ENCODE measurements around the gene SYT1. TPM values are rescaled to one million over a fixed set of nuclear protein-coding genes. Genes with fewer than 3 reads are reported as not detected.

SYT1 gene
- total and polyA plus RNA-seq, 10 donors = 0.56 to 7.3 (median 2.6) TPM

DNA sequence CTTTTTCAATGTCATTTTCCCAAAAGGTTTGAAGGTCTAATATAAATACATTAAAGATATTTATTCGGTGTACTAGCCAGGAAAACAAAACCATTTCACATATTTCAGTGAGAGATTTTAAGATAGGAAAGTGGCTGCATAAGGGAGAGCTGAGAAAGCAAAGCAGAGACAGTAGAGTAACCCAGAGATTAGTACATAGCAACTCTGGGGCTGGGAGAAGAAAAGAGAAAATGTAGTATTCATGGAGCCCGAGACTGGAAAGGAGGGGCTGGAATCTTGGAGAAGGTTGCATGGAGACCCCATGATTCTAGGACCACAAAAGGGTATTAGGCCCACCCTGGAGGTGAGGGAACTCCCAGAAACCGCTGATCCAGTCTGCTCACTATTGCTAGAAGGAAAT, 589.2 kb downstream of the SYT1 start:
- no peaks in the 10 kb centered on the region for H3K27me3 ChIP-seq (replicated peaks in 1 of 7)
- DNase-seq = no peak
- no peaks in the 10 kb centered on the region for H3K4me1 ChIP-seq
- no peaks in the 10 kb centered on the region for H3K9me3 ChIP-seq
- H3K36me3 ChIP-seq = no peaks in the 10 kb centered on the region
- intact Hi-C loops (cut with DNase I; ENCODE audit: low total_unique reads) = no loop called here
- no peak overlapping the region for H3K27ac ChIP-seq
- TF ChIP-seq POLR2A (IDR thresholded peaks at IDR 0.05) (no peak), CTCF (IDR thresholded peaks at IDR 0.05 in 8 of 11, conservative IDR thresholded peaks at IDR 0.05 in 3 of 11) (no peak), POLR2AphosphoS5 (IDR thresholded peaks at IDR 0.05) (no peak)
- WGBS, 5 donors = 67 to 81% (median 74%) methylated on average over 3 of the region's 3 CpGs
- H3K4me3 ChIP-seq = no peak overlapping the region

DNA sequence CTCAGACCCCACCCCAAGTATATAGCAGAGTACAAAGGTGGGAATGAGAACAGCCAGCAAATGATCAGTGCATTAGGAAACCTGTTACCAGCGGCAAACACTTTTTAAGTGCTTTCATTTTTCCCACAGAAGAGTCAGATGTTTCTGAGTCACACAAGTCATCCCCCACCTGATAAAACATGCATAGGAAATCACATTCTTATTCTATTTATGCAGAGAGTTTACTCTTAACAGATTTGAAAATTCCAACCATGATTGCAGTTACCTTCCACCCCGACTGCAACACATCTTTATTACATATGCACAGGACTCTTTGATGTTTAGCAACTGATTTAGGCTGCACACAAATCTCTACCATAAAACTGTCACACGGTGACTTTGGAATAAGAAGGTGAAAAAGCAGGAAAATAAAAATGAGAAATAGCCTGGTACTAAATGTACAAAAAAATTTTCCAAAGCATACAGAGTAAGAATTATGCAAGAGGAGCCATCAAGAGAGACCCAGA, 589.8 kb downstream of the SYT1 start:
- H3K27ac ChIP-seq = no peak overlapping the region
- no peaks in the 10 kb centered on the region for H3K36me3 ChIP-seq
- 77 to 86% (median 81%) methylated on average over 3 of the region's 3 CpGs for WGBS, 5 donors
- intact Hi-C loops (cut with DNase I; ENCODE audit: low total_unique reads) = no loop called here
- no peaks in the 10 kb centered on the region for H3K9me3 ChIP-seq
- no peaks in the 10 kb centered on the region for H3K27me3 ChIP-seq (replicated peaks in 1 of 7)
- no peak for DNase-seq
- H3K4me3 ChIP-seq = no peak overlapping the region
- no peaks in the 10 kb centered on the region for H3K4me1 ChIP-seq
- TF ChIP-seq POLR2AphosphoS5 (IDR thresholded peaks at IDR 0.05) (no peak), POLR2A (IDR thresholded peaks at IDR 0.05) (no peak), CTCF (IDR thresholded peaks at IDR 0.05 in 8 of 11, conservative IDR thresholded peaks at IDR 0.05 in 3 of 11) (no peak)

DNA sequence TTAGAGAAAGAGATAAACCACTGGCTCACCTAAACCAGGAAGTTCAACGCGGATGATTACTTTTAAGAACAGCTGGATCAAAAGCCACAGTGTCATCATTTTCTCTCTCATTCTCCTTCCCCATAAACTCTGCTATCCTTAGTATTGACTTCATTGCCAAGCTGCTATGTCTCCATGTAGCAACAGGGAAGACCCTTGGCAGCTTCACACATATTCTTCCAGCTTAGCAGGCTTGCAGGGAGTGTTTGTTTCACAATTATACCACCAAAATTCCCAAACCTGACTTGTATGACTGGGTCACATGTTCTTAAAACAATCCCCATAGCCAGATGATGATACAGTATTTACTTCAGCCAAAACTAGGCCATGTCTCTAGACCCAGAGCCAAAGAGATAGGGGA, 590.7 kb downstream of the SYT1 start:
- Histone ChIP-seq H3K4me1 (no peaks in the 10 kb centered on the region), H3K27ac (no peak overlapping the region), H3K9me3 (no peaks in the 10 kb centered on the region), H3K4me3 (no peak overlapping the region), H3K36me3 (no peaks in the 10 kb centered on the region), H3K27me3 (replicated peaks in 1 of 7) (no peaks in the 10 kb centered on the region)
- no peak for DNase-seq
- TF ChIP-seq POLR2AphosphoS5 (IDR thresholded peaks at IDR 0.05) = no peak
- no peak for TF ChIP-seq POLR2A (IDR thresholded peaks at IDR 0.05)
- no peak for TF ChIP-seq CTCF (IDR thresholded peaks at IDR 0.05 in 8 of 11, conservative IDR thresholded peaks at IDR 0.05 in 3 of 11)
- WGBS, 5 donors = 68 to 91% (median 79%) methylated on average over 2 of the region's 2 CpGs
- intact Hi-C loops (cut with DNase I; ENCODE audit: low total_unique reads) = no loop called here

DNA sequence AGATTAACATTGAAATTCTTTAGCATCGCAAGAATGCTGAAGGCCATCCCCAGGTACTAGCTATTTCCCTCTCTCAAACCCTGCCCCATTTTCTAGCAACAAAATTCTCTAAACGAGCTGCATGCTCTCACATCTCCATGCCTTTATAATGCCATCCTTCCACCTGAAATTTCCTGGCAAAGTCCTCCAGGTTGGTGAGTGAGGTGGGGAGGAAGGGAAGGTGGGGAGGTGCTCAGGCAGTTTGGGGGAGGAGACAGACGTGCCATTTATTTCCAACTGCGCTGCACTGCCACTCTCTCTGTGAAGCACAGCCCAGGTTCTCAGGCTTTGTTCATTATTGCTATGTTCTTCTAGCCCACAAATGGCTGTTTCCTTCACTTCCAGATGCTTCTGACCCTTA, 617.7 kb downstream of the SYT1 start:
- DNase-seq = no peak
- TF ChIP-seq CTCF (IDR thresholded peaks at IDR 0.05 in 8 of 11, conservative IDR thresholded peaks at IDR 0.05 in 3 of 11) = no peak
- no peak for TF ChIP-seq POLR2A (IDR thresholded peaks at IDR 0.05)
- no peak for TF ChIP-seq POLR2AphosphoS5 (IDR thresholded peaks at IDR 0.05)
- H3K36me3 ChIP-seq = no peaks in the 10 kb centered on the region
- H3K27ac ChIP-seq = no peak overlapping the region
- H3K9me3 ChIP-seq = no peaks in the 10 kb centered on the region
- intact Hi-C loops (cut with DNase I; ENCODE audit: low total_unique reads) = no loop called here
- 58 to 70% (median 65%) methylated on average over 4 of the region's 4 CpGs for WGBS, 5 donors
- no peaks in the 10 kb centered on the region for H3K4me1 ChIP-seq
- H3K27me3 ChIP-seq (replicated peaks in 1 of 7) = no peaks in the 10 kb centered on the region
- H3K4me3 ChIP-seq = no peak overlapping the region
